SIG-M5 (cell line): ENCODE data around the gene IGLL5.
"Not testable (repeated sequence)": the region's sequence is repeated elsewhere in the genome, so short reads cannot be mapped to it uniquely, and the experiment has no call there.

Source experiments
- DNase-seq: peaks from one replicate; lab custom pipeline; 2025; lab: John Stamatoyannopoulos, UW

Gene IGLL5

DNA sequence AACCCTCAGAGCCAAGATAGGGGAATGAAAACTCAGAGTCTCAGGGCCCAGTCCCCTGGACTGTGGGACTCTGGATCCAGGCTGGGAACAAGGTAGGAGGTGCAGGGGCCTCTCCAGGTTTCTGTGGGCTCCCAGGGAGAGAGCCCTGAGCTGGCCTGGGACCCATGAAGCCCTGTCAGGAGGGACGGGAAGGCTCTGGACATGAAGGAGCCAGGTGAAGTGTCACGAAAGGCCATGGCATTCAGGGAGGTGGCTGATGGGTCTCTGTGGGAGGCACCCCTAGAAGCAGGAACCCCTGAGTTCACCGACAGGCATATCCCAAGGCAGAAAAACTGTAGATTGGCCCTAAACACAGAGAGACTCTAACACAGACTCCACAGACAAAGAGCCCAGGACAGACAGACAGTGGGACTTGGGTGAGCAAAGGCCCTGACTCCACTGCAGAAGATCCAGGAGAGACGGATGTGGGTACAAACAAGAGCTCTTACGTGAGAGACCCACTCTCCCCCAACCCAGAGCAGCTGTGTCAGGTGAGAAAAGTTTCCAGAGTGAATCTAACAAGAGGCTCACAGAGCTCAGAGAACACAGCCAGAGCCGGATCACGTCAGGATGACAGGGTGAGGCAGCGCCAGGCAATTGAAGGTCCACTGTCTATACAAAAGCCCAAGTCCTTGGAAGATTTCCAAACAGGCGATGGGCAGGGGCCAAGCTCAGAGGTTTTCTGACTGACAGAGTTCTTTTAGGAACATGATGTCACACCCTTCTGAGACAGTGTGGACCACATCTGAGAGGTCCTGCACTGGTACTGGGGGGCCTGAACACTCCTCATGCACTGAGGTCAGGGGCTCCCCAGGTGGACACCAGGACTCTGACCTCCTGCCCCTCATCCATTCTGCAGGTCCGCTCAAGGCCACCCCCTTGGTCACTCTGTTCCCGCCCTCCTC is 27.4 kb downstream of the IGLL5 start:
- DNase-seq: no peak

DNA sequence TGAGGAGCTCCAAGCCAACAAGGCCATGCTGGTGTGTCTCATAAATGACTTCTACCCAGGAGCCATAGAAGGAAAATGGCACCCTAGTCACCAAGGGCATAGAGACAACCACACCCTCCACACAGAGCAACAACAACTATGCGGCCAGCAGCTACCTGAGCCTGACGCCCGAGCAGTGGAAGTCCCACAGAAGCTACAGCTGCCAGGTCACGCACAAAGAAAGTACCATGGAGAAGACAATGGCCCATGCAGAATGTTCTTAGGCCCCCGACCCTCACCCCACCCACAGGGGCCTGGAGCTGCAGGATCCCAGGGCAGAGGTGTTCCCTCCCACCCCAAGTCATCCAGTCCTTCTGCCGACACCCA is 28.0 kb downstream of the IGLL5 start:
- DNase-seq: no peak

DNA sequence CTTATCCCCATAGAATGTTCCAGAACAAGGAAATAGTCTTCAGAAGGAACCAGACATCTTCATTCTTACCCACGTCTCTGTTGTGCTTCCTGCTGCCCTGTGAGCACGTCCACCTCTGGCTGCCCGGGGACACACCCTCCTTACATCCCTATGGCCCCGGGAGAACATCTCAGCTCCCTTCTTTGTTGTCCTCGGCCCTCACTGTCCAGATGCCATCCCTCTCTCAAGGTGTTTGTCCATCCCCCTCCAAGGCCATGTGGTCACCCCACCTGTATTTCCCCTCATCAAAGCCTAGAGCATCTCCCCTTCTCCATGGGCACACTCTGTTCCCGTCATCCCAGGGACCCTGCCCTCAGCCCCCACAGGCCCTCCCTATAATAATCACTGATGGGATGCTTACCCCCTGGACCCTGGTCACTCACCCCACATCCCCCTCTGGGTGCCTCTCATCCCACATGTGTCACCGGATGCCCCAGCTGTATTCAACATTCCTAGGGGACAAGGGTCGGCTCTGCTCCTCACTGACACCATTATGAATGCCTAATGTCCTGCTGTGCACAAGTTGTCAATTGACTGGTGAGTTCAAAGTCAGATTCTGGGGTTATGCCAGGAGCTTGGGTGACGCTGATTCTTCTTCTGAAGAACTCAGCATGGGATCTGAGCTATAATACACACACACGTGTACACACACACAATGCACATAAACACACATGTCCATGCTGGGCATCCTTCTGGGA is 28.8 kb downstream of the IGLL5 start:
- no peak for DNase-seq

DNA sequence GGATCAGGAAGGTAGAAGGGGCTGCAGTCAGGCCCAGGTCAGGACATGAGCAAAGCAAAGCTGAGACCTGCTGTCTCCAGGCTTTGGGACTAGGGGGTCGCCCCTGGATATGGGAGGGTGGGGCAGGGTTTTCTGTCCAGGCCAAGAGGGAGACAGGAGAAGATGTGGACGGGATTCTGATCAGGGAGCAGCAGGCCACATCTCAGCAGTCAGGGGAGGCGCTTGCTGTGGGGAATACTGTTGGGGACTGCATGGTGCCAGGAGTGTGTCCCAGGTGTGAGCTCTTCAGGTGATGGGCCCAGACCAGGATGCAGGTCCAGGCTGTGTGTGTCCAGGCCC is 29.3 kb downstream of the IGLL5 start:
- no peak for DNase-seq

- DNase-seq: no peak
Measured at GRCh38 chr22:22917377-22917776, 29.8 kb downstream of the IGLL5 start.

DNA sequence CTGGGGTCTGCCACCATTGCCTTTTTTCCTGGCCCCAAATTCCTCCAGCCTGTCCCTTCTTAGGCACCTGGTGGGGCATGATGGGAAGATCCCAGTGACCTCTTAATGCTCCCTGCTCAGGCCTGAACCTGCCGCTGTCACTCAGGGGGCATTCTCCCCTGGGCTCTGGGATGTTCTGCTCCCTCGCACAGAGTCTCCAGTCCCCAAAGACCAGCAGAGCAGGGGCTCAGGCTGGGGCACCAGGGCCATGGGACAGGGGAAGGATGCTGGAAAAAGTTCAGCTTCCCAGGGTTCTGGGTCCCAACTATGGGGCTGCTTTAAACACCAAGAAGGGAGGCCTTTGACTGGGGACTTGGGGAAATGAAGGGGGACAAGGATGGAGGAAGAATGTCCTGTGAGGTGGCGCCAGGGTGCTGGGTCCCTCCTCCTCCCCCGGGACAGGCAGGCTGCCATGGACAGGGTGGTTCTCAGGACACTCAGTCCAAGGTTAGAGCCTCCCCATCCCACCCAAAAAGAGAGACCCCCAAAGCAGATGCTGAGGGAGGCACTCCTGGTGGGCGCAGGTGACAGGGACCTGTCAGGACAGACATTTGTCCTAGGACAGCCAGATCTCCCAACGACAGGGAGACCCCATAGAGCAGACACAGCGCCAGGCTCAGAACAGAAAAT is 30.8 kb downstream of the IGLL5 start:
- no peak for DNase-seq

DNA sequence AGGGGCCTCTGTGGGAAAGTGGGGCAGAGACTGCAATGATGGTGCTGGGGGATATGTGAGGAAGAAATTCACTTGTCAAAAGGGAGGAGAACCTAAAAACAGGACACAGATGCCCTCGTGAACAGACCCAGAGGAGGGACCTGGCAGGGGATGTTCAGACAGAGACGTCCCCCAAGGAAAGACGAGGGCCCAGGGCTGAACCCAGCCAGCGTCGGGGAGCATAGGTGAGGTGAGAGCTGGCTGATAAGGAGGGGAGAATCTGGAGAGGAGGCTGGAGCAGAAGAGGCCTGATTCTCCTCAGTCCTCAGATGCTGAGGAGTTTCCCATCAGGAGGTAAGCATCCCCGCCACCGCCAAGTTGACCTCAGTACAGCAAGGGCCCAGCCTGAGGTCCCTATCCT is 31.4 kb downstream of the IGLL5 start:
- no peak for DNase-seq

GRCh38 chr22:22920104-22920654 is 32.6 kb downstream of the IGLL5 start:
- DNase-seq: no peak

GRCh38 chr22:22920910-22921550 is 33.4 kb downstream of the IGLL5 start:
- no peak for DNase-seq

- DNase-seq: no peak
Measured at GRCh38 chr22:22921575-22921974, 34.0 kb downstream of the IGLL5 start.

DNA sequence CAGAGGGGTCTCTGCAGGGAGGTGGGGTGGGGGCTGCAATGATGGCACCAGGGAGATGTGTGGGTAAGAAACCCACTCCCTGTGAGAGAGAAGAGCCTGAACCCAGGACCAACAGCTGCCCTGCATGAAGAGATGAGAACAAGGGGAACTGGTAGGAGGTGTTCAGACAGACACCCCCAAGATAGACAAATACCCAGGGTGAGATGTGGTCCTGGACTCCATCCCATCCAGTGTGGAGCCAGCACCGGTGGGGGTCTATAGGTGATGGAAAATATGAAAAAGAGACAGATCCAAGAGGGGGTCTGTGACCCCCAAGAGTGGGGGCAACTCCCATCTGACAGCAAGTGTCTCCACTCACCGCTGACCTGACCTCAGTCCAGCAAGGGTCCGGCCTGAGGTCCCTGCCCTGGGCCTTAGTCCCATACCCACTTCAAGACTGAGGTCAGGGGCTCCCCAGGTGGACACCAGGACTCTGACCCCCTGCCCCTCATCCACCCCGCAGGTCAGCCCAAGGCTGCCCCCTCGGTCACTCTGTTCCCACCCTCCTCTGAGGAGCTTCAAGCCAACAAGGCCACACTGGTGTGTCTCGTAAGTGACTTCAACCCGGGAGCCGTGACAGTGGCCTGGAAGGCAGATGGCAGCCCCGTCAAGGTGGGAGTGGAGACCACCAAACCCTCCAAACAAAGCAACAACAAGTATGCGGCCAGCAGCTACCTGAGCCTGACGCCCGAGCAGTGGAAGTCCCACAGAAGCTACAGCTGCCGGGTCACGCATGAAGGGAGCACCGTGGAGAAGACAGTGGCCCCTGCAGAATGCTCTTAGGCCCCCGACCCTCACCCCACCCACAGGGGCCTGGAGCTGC is 34.7 kb downstream of the IGLL5 start:
- not testable (repeated sequence) for DNase-seq

- no peak for DNase-seq
Measured at GRCh38 chr22:22922954-22923319, 35.3 kb downstream of the IGLL5 start.

- DNase-seq: no peak
Measured at GRCh38 chr22:22923379-22923778, 35.8 kb downstream of the IGLL5 start.

- no peak for DNase-seq
Measured at GRCh38 chr22:22923930-22924329, 36.3 kb downstream of the IGLL5 start.

GRCh38 chr22:22924369-22925145 is 36.9 kb downstream of the IGLL5 start:
- no peak for DNase-seq

DNA sequence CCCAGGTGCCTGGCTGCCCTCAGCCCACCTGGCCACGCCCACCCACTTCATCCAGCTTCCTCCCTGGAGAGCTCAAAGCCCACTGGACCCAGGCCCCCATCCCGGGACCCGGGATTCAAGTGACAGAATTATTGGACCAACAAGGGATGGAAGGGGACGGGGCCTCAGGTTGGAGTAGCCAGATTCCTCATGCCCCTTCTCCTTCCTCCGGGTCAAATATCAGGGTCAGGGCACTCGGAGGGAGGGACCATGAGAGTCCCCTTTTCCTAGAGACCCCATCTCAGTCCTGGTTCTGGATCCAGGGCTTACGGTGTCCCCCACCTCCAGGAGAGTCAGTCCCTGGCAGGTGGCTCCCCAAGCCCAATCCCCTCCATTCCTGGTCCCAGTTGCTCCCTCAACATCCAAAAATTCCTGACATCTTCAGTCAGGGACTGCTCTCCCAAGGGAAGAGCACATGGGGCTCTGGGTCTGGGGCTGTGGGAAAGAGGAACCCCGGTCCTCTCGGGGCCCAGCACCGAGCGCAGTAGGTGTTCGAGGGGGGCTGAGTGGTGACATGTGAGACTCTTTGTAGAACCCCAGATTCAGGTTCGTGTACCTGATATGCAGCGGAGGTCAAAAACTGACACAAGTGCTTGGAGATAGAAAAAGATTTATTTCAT is 37.7 kb downstream of the IGLL5 start:
- DNase-seq: no peak

DNA sequence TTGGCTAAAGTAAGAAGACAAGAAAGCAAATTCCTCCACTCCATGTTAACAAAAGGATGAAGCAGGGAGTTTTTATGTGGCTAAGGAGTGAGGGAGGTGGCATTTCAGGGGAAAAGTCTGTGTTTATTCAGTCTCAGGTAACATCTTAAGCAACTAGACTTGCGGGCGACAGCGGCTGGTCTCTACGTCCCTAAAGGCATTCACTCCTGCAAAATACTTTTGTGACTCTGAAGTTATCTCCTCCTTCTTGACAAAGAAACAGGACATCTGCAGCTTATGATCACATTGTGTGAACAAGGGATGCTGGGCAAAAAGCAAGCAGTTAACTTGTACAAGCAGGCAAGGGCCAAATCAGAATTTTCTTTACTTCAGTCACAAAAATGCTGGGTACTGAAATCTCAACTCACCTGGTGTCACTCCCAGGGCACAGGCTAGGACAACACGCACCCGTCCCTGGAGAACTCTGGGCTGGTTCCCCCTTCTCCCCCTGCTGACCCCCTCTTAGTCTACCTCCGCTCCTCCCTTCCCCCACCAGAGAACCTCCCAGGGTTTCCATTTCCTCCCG is 38.3 kb downstream of the IGLL5 start:
- no peak for DNase-seq

DNA sequence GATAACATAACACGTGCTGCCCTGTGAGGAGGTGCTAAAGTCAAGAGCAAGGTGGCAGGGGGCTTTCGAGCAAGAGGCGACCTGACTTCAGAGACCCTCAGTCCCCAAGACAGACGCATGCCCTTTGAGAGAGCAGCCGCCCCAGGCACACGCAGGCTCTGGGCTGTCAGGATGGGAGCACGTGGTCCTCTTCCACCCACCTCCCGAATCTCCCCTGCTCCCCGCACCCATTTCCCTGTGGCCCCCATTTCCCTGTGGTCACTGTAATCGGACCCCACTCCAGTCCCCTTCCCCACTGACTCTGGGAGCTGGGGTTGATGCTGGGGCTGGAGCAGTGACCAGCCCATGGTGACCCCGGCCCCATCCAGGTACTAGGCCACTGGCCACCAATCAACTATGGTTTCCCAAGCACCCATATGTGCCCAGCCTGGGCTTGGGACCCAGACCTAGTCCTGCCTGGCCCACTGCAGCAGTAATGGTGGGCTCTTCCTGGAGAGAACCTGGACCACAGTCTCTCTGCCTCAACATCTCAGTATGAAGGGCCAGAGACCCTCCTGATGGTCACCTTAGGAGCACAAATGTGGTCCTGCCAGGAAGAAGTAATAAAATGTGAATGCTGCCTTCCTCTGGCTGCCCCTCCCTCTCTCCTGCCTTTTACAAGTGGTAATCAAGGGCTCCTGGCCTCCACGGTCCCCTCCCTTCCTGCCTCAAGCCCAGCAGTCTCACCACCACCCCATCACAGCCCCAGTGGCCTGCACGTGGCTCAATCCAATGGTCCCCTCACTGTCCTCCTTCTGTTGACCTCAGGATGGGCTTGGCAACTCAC is 39.0 kb downstream of the IGLL5 start:
- DNase-seq: no peak
